NCI-H446 treated with DMSO at 0.1 percent for 48 hours (cell line): ENCODE data around the gene LRMDA.

Source experiments
- DNase-seq: peaks from one replicate; lab custom pipeline; 2025; lab: John Stamatoyannopoulos, UW

Gene LRMDA

DNA sequence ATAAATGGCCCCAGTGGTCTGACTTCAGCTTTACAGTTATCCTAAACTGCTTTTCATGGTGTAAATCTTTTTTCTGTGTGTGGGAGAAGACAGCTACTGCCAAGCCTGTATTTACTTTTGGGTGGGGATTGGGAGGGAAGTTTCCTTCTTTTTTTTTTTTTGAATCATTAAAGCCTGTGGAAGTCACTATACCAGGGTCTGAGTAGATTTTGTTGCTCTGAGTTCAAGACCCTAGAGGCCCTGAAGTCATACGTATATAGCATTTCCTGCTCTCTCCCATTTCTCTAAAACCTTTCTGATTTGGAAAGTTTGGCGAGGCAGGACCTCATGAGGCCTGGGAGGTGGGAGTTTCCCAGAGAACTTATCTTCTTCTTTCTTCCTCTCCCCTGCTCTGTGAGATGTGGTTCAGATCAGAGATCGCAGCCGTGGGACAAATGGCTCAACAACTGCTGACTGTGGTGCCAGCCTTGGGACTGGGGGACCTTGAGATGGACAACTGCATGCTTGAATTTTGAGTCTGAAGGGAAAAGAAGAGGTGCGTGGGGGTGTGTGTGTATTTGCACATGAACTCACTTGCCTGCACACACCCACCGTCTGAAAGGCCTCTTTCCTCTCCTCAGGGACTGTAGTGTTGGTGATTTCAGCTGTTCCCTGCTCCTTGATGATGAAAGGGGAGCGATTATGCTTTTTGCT lies 18.1 kb downstream of the LRMDA start:
- DNase-seq, result no peak

DNA sequence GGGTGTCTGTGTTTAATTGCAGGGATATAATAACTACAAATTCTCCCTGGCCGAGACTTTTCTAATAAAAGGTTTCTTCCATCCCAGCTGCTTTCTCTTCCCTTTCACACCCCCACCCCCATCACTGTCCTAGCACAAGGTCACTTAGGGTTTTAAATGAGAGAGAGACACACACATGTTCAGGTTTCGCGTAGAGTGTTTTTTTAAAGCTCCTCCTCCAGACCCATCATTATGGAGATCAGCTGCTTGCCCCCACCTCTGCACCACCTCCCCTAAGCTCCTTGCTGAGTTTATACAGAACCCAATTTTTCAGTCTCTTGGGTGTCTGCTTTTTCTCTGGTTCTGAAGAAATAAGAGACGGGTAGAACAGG lies 18.6 kb downstream of the LRMDA start:
- no peak for DNase-seq

DNA sequence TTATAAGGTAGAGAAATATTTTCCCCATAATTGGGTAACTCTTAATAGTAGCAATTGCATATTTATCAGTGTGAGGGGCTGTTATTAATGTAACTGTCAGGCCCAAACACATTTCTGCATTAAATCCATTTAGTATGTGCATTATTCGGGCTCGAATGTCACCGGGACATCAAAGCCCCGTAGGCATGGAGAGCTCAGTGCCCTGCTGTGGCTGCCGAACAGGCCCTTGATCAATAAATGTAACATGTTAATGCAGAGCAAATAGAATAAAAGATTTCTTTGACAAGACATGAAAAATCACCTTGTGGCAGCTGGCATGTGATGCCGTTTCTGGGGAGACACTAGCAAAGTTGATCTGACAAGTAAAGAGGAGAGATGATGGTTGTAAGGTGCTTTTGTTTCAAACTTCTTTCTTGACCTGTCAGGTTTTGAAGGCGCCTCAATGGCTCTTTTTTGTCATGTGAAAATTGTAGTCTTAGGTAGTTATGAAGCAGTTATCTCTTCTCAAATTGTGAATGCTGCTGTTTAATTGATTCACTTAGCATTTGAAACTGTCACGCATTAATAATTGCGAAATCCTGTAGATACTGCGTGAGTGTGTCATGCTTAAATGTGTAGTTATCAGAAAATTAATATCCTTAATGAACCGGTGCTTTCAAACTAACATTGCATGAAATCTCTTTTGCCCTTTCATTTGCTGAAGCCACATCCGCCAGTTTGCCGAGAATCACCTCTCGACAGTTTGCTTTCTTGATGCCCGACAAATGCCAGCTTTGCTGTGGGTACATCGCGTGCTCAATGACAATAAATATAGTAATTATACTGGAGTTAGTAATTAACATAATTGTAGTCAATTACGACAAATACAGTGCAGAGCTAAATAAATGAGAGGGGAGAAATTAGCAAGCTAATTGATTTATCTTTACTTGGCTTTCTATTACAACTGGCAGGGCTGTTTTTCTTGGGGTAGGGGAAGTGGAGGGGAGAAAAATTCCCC lies 19.5 kb downstream of the LRMDA start:
- DNase-seq, result no peak

DNA sequence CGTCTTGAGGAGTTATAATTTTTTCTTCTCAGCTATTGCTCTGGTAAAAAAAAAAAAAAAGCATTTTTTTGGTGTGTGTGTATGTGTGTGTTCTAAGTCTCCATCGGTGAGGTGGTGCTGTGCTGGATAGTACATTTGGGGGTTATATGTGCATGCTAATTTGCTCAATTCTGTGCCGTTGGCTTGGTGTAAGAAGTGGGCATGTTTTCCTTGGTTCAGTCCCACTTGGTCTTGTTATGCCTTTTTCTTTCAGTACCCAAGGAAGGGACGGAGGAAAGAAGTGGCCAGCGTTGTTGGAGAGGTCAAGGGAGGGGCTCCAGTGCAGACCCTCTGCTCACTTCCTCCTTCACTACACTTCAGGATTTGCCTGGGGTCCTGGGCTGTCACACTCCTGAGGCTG lies 20.4 kb downstream of the LRMDA start:
- DNase-seq, result no peak

DNA sequence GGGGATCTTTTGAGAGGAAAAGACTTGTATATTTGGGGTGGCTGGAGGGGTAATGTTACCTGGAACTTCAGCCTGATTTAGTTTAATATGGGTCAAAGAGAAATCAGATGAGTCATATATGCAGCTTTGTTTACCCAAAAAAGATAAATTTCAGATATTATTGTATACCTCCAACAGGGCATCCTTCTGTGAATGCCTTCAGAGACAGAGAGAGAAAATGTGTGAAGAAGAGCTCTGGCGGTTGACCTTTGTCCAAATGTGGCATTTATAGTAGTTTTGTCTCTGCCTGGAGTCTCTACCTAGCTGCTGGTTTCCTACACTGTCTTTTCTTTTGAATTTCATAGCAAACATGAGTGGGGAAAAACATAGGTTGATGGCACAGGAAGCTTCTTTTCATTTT lies 21.6 kb downstream of the LRMDA start:
- no peak for DNase-seq

DNA sequence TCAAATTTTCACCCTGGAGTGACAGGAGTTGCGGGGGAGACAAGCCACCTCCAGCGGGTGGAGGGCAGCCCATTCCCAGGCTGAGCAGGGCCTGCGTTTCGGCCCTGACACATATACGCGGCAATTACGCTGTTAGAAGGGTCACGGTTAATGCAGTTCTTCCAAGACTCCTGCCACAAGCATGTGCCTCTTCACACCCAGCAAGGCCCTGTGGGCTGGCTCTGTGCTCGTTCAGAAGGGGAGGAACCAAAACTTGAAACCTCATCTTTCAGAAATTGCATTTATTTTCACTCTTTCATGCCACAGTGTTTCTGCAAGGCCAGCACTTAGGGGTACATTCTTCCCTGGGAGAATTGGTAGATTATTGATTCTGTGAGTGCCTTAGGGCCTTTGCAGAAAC lies 24.7 kb downstream of the LRMDA start:
- no peak for DNase-seq

DNA sequence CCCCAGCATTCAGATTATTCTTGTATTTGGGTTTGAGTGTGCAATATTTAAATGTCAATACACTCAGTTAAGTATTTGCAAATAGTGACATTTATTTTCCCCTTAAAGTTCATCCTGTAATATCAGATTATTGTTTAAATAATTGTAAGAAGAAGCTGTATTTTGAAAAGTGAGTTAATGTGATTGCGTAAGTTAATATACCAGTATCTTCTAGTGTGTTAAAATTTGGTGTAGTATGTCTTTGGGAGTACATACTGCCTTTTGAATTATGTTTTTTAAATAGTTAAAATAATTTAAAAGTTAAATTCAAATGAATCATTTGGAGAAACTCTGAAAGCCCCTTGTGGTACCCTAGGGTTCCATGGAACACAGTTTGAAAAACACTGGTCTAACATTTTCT lies 28.6 kb downstream of the LRMDA start:
- no peak for DNase-seq

DNA sequence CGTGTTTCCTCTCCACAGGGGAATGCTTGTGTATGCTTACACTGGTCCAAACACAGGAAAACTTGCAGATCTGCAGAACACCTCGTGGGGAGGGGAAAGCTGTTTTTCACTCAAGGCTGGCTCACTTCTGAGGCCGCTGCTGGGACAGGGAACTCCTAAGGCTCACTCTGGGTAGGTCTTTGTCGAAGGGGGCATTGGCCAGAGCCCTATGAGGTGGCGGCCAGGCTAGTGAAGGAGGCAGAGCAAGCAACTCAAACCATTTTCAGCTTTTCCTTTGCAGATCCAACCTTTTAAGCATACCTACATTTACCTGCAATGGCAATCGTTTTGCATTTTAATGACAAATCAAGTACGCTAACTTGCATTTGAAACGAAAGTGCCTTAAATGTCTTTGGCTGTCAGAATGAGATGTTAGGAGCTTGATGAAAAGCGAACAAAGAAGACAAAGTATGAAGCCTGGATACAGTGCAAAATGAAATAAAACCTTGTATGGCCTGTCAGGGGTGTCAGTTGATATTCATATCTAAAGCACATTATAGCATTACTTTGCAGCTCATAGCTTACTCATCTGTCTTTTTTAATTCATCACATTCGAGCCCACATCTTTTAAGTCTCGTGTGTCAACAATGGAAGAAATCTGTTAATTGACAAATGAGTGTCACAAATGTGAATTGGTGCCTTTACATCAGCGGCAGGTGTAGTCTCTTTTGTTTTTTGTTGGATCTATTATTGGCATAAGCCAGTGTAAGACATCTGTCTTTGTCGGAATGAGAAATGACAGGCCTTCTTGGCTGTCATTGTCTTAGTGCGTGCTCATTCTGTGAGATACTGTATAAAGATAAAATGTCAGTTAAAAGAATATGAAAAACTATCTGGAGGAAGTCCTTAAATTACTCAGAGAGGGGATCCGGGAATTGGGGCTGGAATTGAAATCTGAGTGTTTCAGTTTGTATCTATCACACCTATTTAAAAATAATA lies 30.5 kb downstream of the LRMDA start:
- DNase-seq, result no peak

DNA sequence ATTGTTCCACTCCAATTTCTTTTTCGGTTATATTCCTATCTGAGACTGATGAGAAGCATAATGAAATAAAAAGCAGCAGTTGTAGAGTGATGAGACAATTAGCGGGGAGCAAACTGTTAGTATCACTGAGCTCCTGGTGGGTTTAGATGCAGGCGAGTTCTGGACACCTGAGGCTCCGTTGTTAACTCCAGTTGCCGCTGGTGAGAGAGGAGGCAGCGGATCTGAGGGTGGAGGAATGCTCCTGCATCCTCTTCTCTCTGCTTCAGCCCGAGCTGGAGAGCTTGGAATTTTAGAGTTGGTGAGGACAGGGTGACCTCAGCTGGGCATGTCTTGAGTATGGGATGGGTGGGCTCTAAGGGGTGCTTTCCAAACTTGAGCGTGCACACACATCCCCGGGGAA lies 31.4 kb downstream of the LRMDA start:
- no peak for DNase-seq

DNA sequence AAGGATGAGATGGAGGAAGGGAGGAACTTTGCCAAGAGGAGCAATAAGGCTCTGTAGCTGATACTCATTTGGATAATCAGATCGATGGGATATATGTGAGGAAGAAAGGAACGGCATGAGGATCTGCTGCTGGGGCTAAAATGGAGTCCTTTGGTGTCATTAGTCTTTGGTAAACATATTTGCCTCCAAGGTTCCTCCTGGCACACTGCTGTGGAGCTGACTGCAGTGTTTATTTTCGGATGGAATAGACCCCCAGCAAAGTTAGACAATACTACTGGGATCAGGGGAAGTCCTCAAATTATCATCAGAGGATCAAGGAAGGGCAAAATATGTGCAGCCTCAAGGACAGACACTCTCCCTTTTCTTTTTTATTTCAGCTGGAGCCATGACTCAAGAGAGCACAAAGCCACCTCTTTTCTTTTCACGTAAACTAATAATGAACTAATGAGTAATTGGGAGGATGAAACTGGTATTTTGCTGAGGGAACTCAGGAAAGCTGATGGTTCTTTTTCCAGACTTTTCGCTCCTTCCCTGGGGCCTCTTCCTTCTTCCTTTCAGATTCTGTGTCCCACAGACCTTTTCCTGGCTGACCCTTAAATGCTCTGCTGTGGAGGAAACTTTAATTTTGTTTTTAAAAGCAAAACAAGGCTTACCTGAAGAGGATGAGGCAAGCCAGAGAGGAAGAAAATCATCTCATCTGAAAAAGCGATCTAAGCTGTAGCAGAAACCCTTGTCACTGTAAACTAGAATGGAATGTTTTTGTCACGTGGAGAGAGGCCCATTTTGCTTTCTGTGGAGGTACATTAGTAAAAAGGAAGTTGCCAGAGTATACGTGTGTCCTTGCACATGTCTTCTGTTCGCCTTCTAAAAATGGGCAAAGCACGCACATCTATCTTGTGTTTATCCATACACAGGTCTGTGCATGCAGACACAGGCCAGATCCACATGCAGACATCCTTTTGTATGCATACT lies 33.3 kb downstream of the LRMDA start:
- no peak for DNase-seq

DNA sequence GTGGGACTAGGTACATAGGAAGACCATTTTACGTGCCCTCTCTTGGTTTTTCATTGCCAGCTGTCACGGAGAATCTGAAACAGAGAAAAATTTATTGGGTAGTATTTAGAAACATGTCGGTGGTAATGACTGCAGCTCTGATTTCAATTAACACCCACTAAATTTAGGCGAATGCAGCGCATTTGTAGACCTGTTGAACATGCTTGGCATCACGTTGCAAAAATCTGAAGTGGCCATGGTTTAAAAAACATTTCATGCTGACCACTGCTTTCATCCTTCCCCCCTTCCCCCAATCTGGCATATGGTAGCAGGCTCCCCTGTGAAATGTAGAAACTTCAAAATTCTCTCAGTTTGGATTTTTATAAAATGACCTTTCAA lies 34.0 kb downstream of the LRMDA start:
- DNase-seq, result no peak

DNA sequence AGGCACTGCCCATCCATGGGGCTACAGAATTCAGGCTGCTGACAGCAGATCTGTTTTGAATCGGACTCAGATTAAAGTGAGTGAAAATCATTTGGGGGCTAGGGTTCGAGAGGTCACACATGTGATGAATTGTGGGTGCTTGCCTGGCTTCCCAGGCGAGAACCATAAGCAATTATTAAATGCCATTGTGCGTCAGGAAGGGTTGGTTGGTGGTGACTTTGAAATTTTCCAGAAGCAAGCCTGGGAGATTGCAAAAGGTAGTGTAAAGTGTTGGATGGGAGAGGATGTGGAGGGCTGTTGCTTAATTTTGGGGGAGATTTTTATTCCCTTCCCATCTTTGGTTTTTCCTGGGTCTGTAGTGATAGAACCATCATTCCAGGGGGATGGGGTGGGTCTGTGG lies 34.6 kb downstream of the LRMDA start:
- DNase-seq, result no peak

DNA sequence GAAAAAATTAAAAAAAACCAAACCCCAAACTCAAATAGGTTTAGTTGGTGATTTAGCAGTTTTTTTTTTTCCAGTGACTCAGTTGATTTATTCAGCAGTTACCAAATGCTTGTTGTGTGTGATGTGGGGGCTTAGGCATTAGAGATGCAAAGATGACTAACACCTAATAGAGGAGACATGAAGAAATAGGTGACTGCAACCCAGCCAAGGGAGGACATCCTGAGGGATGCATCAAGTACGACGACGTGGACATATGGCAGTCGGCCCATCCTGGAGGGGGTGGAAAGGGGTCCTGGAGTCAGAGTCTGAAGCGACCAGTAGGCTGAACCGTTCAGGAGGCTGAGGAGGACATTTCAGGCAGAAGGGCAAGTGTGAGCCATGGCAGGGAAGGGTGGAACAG lies 35.5 kb downstream of the LRMDA start:
- no peak for DNase-seq

DNA sequence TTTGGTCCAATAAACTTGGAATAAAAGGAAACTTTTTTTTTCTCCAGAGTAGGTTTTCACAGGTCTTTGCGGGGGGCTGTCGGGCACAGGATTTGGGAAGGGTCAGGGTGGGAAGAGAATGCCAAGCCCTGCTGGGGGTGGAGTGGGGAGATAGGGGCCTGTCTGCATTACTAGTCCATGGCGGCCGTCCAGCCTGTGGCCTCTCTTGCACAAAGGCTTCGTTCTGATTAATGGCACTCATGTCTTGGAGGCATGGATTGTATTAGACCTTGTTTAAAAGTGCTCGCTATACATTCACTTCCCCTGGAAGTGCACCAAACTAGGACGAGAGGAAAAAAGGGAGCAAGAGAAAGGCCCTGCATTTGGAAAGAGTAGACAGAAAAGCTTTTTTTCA lies 37.2 kb downstream of the LRMDA start:
- no peak for DNase-seq

DNA sequence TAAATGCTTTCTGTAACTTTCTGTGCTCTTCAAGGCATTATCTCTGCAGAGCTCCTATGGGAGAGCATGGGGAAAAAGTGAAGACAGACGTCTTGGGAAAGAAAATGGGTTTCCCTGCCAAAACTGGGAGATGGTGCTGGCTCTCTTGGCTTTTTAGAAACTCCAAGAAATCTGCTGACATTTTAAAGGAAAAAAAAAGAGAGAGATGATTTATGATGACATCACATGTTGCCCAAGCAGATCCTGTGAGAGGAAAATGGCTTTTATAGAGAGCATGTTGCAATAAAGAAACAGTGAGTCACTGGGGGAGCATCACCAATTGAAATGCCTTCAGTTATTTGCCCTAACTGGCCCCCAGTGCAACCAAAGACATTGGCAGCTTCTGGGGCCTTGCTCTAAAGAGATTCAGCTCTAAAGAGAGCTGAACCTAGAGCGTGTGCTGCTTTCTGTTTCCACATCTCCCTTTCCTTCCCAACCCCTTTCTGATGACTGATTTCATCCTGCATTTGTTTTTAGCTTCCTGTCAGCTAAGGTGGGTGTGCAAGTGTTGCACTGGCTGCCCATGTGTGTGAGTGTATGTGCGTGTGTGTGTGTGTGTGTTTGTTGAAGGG lies 37.7 kb downstream of the LRMDA start:
- DNase-seq, result no peak

DNA sequence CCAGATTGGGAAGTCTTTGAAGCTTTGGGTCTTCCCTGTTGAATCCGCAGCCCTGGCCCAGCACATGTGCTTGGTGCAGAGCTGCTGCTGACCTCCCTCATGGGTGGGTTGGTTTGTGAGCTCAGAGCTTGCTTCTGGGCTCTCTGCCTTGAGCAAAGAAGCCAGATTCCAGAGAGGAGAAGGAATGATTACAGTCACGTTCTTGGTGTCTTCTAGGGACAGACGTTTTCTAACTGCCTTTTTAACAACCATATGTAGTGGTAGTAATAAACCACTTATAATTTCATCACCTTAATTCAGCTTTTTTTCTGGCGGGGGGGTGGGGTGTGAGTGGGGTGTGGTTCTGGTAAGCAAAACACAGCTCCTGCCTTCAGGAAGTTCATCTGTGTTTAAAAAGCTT lies 39.5 kb downstream of the LRMDA start:
- no peak for DNase-seq

DNA sequence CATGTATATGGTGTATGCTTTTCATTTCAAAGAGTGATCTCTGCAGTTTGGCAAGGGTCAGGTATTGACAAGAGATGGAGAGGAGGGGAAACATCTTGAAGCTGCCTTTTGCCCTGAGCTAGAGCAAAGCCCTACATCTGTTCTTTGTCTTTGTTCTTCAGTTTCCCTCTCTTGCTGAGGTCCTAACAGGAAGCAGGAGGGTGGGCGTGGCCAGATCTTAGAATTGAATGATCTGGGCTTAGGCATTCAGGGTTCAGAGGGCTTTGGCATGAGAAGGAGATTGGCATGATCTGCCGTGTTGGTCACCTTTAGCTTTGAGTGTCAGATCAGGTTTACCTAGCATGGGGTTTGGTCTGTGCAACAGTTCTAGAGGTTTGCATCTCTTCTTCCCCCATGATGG lies 41.3 kb downstream of the LRMDA start:
- DNase-seq, result no peak

DNA sequence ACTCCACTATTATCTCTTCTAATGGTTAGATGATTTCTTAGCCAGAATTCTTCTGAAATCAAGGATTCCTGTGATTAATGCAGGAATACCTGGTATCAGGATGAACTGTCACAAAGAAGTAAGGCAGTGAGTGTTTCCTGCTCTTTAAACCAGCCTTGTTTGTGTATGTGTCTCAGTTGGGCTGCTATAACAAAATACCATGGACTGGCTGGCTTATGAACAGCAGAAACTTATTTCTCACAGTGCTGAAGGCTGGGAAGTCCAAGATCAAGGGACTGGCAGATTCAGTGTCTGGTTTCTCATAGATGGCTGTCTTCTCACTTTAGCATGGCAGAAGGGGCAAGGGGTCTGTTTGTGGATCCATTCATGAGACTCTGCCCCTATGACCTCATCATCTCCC lies 42.7 kb downstream of the LRMDA start:
- DNase-seq, result no peak

DNA sequence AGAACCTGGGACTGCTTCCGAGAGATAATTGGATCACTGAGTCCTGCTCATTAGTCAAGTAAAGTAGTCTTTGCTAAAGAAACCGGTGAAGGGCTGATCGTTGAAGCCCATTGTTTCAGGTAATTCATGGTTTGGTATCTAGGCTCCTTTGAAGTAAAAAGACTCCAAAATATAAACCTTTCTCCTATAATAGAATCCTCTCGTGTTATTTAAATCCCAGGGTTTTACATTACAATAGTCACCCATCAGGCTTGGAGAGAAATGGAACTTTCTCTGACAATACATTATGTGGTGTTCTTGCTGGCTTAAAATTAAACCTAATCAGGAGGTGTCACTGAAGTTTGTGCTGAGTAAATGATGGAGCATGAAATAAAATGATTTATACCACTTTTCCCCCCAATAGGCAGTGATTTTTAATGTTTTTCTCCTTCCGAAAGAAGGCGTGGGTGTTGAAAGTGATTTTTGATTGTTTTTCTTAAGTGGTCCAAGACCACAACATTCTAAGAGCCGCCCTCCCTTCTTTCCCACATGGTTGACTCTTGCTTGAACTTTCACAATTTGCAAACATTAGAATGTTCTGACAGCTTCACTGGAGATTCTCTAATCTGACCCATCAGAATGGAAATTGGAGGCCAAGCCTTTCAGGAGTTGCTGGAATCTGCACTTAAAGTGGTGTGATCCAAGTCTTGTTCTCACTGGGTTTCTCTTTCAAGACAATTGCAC lies 44.2 kb downstream of the LRMDA start:
- no peak for DNase-seq

DNA sequence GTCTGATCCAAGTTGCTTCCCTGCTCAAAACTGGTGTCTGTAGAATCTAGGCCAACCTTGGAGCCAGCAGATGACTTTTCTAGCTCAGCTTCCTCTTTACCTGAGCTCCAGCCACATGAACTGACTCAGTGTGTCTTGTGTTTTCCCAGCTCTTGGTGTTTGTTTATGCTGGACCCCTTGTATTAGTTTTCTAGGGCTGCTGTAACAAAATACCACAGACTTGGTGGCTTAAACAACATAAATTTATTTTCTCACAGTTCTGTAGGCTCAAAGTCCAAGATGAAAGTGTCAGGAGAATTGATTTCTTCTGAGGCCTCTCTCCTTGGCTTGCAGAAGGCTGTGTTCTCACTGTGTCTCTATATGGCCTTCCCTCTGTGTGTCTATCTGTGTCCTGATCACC lies 45.1 kb downstream of the LRMDA start:
- DNase-seq, result no peak
